IPS-11a (cell line): ENCODE data around the gene CTDSP1.

Source experiments
- H3K4me3 ChIP-seq: one replicate; pipeline ENCODE4 v1.5.1; 2013; ENCODE audit warnings: low read depth, low read length, control low read depth

CTDSP1 gene, protein sequence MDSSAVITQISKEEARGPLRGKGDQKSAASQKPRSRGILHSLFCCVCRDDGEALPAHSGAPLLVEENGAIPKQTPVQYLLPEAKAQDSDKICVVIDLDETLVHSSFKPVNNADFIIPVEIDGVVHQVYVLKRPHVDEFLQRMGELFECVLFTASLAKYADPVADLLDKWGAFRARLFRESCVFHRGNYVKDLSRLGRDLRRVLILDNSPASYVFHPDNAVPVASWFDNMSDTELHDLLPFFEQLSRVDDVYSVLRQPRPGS

GRCh38 chr2:218399391-218400166 is at the start of gene CTDSP1:
Gene CTDSP1, plus strand, starts transcription at chr2:218399868. Its CDS starts 223 bp downstream, at chr2:218400091.
- H3K4me3 ChIP-seq, result peak within 1 kb of the TSS; percentile 51

DNA sequence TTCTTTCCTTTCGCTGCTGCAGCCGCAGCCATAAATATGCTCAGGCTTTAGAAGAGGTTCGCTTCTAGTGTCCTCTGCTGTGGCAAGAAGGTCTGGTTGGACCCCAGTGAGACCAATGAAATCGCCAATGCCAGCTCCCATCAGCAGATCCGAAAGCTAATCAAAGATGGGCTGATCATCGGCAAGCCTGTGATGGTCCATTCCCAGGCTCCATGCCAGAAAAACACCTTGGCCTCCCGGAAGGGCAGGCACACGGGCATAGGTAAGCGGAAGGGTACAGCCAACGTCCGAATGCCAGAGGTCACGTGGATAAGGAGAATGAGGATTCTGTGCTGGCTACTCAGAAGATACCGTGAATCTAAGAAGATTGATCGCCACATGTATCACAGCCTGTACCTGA is 45.6 kb upstream of the CTDSP1 start:
- H3K4me3 ChIP-seq, result no peak overlapping the region

DNA sequence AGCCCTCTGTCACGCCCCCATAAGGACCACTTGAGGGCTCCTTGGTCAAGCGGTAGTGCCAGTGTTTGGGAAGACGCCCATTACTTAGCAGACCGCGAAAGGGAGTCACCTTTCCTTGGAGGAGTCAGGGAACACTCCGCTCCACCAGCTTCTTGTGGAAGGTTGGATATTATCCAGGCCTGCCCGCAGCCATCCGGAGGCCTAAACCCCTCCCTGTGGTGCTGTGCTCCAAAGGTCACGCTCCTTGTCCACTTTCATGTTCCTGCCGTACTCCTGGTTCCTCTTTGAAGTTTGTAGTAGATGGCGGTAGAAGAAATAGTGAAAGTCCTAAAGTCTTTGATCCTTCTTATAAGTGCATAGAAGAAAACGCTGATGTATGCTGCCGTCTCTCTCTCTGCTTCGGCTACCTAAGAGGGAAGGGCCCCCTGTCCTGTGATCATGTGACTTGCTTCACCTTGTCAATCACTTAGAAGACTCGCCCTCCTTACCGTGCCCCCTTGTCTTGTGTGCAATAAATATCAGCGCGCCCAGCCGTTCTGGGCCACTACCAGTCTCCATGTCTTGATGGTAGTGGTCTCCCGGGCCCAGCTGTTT is 44.7 kb upstream of the CTDSP1 start:
- H3K4me3 ChIP-seq, result no peak overlapping the region

DNA sequence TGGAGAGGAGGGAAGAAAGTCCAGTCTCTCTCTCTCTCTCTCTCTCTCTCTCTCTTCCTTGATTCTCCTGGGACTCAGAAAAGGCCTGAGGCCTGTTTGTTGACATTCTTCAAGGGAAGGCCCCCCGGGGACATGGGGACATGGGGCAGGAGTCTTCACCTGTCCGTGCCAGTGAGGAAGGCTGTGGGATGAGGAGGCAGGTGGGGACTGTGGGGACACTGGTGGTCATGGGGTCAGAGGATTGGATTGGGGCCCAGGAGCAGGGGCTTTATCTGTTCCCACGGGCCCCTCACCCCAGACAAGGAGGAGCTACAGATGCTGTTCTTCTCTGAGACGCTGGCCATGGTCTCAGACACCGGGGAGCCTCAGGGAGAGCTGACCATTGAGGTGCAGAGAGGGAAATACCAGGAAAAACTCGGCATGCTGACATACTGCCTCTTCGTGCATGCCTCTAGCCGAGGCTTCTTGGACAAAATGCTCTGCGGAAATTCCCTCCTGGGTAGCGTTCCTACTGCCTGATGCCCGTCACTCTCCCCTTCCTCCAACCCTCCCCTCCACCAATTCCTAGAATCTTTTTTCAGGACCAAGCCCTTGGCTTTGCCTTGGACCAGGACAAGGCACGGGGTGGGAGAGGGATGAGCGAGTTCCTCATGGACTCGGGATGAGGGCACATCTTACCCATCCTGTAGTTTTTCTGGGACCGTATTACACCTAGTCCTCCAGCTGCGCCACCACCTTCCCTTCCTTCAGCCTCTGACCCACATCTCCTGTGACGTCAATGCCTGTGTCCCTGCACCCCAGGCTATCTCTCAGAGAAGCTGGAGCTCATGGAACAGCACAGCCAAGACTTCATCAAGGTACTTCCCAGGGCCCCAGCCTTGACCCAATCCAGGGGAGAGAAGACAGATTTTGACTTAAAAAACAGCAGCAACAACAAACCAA is 42.2 kb upstream of the CTDSP1 start:
- no peak overlapping the region for H3K4me3 ChIP-seq

DNA sequence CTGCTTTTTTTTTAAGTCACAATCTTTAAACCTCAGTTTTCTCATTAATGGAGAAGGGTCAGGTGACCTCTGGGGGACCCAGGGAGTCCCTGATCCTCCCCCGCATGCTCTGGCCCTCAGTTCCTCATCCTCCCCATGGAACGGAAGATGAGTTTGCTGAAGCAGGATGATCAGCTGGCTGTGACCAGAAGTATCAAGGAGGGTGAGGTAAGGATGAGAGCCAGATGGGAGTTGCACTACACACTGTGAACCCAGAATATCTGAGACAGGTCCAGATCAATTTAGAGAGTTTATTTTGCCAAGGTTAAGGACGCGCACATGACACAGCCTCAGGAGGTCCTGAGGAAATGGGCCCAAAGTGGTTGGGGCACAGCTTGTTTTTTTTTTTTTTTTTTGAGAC is 39.2 kb upstream of the CTDSP1 start:
- H3K4me3 ChIP-seq, result no peak overlapping the region

DNA sequence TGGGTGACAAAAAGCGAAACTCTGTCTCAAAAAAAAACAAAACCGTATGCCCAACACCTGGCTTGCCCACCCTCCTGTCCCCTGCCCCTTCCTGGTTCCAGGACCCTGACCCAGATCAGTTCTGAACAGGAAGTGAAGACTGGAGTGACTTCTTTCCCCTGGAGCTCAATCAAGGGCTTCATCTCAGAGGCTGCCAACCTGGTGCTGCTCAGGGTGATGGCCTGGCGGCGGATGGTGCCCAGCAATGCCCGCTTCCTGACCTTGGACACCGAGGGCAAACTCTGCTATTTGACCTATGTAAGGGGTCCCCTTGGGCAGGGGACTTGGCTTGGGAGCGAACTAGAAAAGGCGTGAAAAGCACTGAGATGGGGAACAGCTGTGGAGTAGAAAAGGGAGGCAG is 37.1 kb upstream of the CTDSP1 start:
- H3K4me3 ChIP-seq, result no peak overlapping the region

GRCh38 chr2:218363736-218364135 is 35.9 kb upstream of the CTDSP1 start:
- no peak overlapping the region for H3K4me3 ChIP-seq

DNA sequence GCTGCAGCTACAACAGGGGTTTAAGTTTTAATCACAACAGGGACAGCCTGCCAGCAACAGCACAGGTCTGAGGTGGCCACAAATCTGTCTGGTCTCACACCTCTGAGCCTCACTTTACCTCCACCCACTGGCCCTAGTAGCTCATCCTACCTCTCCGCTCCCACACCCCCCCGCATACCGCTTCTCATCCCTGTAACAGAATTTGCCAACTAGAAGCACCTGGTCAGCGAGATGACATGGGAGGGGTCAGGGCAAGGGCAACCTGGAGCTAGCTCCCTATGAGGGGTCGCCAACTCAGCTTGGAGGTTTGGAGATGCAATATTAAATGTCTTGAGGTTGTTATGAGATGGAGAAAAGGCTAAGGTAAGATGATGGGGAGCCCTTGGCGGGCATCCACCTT is 35.5 kb upstream of the CTDSP1 start:
- H3K4me3 ChIP-seq, result no peak overlapping the region

DNA sequence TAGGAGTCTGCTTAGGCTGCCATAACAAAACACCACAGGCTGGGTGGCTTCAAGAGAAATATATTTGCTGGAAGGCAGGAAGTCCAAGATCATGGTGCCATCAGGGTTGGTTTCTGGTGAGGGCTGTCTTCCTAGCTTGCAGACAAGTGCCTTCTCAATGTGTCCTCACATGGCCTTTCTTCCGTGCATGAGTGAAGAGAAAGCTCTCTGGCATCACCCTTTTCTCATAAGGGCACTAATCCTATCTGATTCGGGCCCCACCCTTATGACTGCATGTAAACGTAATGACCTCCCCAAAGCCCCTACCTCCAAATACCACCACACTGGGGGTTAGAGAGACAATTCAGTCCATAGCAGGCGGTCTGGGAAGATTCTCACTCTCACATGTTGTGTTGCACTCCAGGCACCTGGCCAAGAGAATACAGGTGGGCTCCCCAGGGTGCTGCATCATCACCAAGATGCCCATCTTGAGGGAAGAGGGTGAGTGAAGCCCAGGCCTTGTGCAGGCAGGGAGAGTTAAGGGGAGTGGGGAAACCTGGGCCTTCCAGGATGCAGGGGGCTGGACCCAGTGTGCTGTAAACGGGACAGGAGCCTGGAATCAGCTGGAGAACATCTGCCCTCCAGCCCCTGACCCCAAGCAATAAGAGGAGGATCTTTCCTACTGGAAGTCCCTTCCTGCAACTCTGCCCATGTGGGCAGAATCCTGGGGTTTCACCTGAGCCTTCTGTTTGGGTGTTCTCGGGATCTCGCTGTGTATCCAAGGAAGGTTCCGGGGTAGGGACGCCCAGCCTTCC is 32.9 kb upstream of the CTDSP1 start:
- peak overlapping the region; percentile 52 for H3K4me3 ChIP-seq

- H3K4me3 ChIP-seq, result peak overlapping the region; percentile 52
These were observed 32.1 kb upstream of the CTDSP1 start for GRCh38 chr2:218367415-218368149.

GRCh38 chr2:218368150-218368528 is 31.5 kb upstream of the CTDSP1 start:
- H3K4me3 ChIP-seq, result peak overlapping the region; percentile 52

DNA sequence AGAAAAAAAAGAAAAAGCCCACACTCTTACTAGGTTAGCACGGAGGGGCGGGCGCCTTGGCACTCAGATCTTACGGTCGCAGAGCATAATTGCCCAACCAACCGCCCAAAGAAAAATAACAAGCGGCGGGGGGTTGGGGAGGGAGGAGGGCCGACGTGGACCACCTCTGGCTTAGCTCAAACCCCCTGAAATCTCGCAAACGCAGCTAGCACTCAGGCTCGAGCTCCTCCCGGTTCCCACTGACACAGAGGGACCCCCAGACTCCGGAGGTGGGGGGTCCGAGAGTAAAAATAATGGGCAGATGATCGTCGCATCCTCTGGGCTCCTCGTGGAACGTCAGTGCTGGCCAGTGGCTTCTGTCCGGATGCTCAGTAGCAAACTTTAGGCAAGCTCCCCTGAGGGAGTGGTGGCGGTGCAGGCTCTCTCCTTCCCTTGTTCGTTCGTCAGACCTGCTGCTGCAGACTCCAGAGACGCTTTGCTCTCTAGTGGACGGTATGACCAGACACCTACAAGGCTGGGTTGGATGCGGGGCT is 31.0 kb upstream of the CTDSP1 start:
- no peak overlapping the region for H3K4me3 ChIP-seq

GRCh38 chr2:218369330-218369729 is 30.3 kb upstream of the CTDSP1 start:
- H3K4me3 ChIP-seq, result no peak overlapping the region

DNA sequence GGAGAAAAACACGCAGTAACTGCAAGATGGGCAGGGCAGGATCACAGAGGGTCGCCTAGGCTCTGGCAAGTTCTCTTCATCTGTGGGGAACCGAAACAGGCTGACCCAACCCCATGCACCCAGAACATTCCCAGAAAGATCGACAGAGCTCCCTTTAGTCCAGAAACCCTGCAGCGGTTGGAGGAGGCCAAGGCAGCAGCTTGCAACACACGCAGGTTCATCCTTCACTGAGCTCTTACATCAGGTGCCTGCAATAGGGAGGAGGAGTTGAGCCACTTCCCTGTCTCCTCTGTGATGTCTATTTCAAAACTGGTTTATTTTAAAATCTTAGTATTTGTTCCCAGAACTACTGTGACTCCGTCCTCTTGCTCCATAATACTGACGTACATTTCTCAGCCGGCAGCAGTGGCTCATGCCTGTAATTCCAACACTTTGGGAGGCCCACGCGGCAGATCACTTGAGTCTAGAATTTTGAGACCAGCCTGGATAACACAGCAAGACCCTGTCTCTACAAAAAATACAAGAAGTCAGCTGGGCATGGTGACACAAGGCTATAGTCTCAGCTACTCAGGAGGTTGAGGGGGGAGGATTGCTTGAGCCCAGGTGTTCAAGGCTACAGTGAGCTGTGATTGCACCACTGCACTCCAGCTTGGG is 29.1 kb upstream of the CTDSP1 start:
- no peak overlapping the region for H3K4me3 ChIP-seq

- H3K4me3 ChIP-seq, result no peak overlapping the region
These were observed 27.7 kb upstream of the CTDSP1 start for GRCh38 chr2:218371983-218372350.

DNA sequence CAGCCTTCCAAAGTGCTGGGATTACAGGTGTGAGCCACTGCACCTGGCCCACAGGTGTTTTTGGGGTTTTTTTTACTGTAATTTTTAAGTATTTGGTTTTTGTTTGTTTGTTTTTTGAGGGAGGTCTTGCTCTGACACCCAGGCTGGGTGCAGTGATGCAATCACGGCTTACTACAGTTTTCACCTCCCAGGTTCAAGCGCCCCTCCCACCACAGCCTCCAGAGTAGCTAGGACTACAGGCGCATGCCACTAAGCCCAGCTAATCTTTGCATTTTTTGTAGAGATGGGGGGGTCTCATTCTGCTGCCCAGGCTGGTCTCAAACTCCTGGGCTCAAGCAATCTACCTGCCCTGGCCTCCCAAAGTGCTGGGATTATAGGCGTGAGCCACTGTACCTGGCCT is 24.9 kb upstream of the CTDSP1 start:
- no peak overlapping the region for H3K4me3 ChIP-seq

DNA sequence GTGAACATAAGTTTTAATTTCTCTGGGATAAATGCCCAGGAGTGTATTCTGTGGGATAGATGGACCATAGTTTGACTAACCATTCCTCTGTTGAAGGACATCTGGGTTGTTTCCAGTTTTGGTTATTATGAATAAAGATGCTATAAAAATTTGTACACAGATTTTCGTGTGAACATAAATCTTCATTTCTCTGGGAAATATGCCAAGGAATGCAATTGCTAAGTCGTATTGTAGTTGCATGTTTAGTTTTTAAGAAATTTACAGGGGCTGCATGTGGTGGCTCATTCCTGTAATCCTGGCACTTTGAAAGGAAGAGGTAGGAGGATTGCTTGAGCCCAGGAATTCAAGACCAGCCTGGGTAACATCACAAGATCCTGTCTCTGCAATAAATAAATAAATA is 24.5 kb upstream of the CTDSP1 start:
- no peak overlapping the region for H3K4me3 ChIP-seq

- H3K4me3 ChIP-seq, result no peak overlapping the region
These were observed 21.6 kb upstream of the CTDSP1 start for GRCh38 chr2:218378053-218378452.

GRCh38 chr2:218381916-218382366 is 17.7 kb upstream of the CTDSP1 start, which contains the start of gene SLC11A1:
Gene SLC11A1, plus strand, starts transcription at chr2:218382273. Its CDS starts 96 bp downstream, at chr2:218382369.
- no peak within 1 kb of the TSS for H3K4me3 ChIP-seq
